GM13977 (cell line): ENCODE data around the gene BEST2.
"Not testable (repeated sequence)": the region's sequence is repeated elsewhere in the genome, so short reads cannot be mapped to it uniquely, and the experiment has no call there.

Source experiments
- DNase-seq: peaks from one replicate; pipeline ENCODE4 v3.0.0; 2012; ENCODE audit warnings: low spot score
- in situ Hi-C: fragments of 300-500 bp; cut with MboI; formaldehyde crosslinking; loops from one replicate; pipeline ENCODE4 v1.12.0; 2022; ENCODE audit warnings: low sequenced_read_pairs, low pct_unique_long_range_greater_than_20kb, mixed read lengths, inconsistent platforms; ENCODE audit not compliant: unreplicated experiment
- TF ChIP-seq, protein P1 (sequence below): IDR thresholded peaks from 2 replicates; pipeline ENCODE4 v1.5.1; 2012; ENCODE audit warnings: mild to moderate bottlenecking, control low read depth; ENCODE audit not compliant: insufficient read depth; ENCODE audit errors: extremely low read depth, missing control alignments

The BEST2 gene

GRCh38 chr19:12792853-12793289, 41.3 kb downstream of the BEST2 start:
- in situ Hi-C loops: no loop called here
- TF ChIP-seq, protein P1, sequence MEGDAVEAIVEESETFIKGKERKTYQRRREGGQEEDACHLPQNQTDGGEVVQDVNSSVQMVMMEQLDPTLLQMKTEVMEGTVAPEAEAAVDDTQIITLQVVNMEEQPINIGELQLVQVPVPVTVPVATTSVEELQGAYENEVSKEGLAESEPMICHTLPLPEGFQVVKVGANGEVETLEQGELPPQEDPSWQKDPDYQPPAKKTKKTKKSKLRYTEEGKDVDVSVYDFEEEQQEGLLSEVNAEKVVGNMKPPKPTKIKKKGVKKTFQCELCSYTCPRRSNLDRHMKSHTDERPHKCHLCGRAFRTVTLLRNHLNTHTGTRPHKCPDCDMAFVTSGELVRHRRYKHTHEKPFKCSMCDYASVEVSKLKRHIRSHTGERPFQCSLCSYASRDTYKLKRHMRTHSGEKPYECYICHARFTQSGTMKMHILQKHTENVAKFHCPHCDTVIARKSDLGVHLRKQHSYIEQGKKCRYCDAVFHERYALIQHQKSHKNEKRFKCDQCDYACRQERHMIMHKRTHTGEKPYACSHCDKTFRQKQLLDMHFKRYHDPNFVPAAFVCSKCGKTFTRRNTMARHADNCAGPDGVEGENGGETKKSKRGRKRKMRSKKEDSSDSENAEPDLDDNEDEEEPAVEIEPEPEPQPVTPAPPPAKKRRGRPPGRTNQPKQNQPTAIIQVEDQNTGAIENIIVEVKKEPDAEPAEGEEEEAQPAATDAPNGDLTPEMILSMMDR: no peak
- no peak for DNase-seq

DNA sequence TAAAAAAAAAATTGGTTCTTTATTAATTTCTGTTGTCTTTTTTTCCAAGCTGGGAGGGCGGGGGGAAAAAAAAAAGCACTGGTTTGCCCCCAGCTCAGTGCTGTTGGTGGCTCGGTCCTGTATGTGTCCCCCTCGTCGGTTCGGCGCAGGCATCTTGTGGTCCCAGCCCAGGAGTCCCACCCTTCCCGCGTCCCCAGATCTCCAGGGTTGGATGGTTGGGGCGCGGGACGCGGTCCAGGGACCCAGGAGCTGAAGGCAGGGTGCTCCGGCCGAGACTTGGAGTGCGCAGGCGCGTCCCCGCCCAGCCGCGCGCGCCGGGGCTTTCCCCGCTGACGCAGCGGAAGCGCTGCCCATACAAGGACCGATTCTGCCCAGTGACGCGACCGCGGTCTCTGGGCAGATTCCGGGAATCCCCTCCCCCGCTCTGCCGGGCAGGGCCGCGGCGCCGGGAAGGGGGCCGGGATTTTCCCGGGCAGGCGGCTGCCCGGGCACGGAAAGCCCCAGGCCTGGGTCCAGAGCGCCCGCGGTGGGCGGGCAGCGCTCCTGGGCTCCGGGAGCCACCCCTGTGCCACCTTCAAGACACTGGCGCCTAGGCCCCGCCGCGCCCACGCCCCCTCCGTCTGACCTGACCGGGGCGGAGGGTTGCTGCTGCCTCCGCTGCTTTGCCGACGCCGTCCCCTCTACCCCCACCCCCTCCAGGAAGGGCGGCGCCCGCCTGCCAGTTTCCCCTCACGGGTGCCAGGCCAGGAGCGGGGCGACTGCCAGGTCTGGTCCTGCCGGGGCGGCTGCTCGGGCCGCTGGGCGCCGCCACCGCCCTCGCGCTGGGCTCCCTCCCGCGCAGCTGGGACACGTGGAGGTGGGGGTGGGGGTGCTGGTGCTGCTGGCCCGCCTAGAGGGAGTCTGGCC, 42.0 kb downstream of the BEST2 start:
- TF ChIP-seq, protein P1: no peak
- in situ Hi-C loops: no loop called here
- DNase-seq: peak; percentile 98

GRCh38 chr19:12794196-12794941, 42.8 kb downstream of the BEST2 start:
- in situ Hi-C loops: no loop called here
- DNase-seq: no peak
- TF ChIP-seq, protein P1: no peak

DNA sequence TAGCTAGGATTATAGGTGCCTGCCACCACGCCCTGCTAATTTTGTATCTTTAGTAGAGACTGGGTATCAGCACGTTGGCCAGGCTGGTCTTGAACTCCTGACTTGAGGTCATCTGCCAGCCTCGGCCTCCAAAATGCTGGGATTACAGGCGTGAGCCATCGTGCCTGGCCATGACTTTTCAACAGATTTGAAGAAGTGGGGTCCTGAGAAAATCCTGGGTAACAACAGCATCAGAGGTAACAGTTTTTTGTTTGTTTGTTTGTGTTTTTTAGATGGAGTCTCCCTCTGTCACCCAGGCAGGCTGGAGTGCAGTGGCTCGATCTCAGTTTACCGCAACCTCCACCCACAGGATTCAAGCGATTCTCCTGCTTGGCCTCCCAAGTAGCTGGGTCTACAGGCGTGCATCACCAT, 43.4 kb downstream of the BEST2 start:
- no peak for DNase-seq
- TF ChIP-seq, protein P1: no peak
- in situ Hi-C loops: no loop called here

GRCh38 chr19:12796146-12797071, 44.8 kb downstream of the BEST2 start:
- TF ChIP-seq, protein P1: peak; percentile 98
- peak; percentile 67 for DNase-seq
- in situ Hi-C loops: no loop called here

- no peak for DNase-seq
- in situ Hi-C loops: no loop called here
- TF ChIP-seq, protein P1: no peak
These were observed 45.6 kb downstream of the BEST2 start for GRCh38 chr19:12797141-12797587.

DNA sequence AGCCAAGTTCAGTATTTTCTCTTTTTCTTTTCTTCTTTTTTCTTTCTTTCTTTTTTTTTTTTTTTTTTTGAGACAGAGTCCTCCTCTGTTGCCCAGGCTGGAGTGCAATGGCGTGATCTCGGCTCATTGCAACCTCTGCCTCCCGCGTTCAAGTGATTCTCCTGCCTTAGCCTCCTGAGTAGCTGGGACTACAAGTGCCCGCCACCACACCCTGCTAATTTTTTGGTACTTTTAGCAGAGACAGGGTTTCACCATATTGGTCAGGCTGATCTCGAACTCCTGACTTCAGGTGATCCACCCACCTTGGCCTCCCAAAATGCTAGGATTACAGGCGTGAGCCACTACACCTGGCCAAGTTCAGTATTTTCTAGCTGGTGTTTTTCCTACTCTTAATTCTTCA, 46.0 kb downstream of the BEST2 start:
- DNase-seq, in situ Hi-C loops: not testable (repeated sequence)
